Pulmonary artery endothelial cell (primary cell): Measurements from ENCODE around the gene FGD6. TPM values are rescaled to one million over a fixed set of nuclear protein-coding genes. Genes with fewer than 3 reads are reported as not detected.
"Not testable (repeated sequence)": the region's sequence is repeated elsewhere in the genome, so short reads cannot be mapped to it uniquely, and the experiment has no call there.

Source experiments
- DNase-seq: peaks from one replicate; pipeline ENCODE4 v3.0.0-alpha.2; 2011; ENCODE audit warnings: low read depth, low spot score
- total RNA-seq: library from RNA; depleted of rRNA; stranded (reverse); fragments of >200 nt; gene quantifications from 2 replicates; pipeline ENCODE4 v1.2.3, GENCODE V29; 2014

FGD6 gene
- total RNA-seq, 1 donor from 2014 or later: 15.0 TPM

GRCh38 chr12:95235621-95236020, 18.4 kb upstream of the FGD6 start:
- DNase-seq: not testable (repeated sequence)

- not testable (repeated sequence) for DNase-seq
These were observed 16.9 kb upstream of the FGD6 start for GRCh38 chr12:95234187-95234586.

GRCh38 chr12:95231190-95231589, 13.9 kb upstream of the FGD6 start:
- no peak for DNase-seq

GRCh38 chr12:95230313-95230712, 13.0 kb upstream of the FGD6 start:
- DNase-seq: no peak

GRCh38 chr12:95229636-95230035, 12.4 kb upstream of the FGD6 start:
- no peak for DNase-seq

- no peak for DNase-seq
These were observed 11.3 kb upstream of the FGD6 start for GRCh38 chr12:95228617-95229016.

GRCh38 chr12:95227818-95228356, 10.6 kb upstream of the FGD6 start:
- no peak for DNase-seq

- DNase-seq: no peak
These were observed 8.5 kb upstream of the FGD6 start for GRCh38 chr12:95225645-95226212.

- DNase-seq: no peak
These were observed 7.2 kb upstream of the FGD6 start for GRCh38 chr12:95224202-95225170.

GRCh38 chr12:95220726-95221125, 3.5 kb upstream of the FGD6 start:
- DNase-seq: no peak

GRCh38 chr12:95220190-95220589, 2.9 kb upstream of the FGD6 start:
- DNase-seq: no peak

- no peak for DNase-seq
These were observed 1.2 kb upstream of the FGD6 start for GRCh38 chr12:95218150-95219133.

- no peak for DNase-seq
These were observed 423 bp downstream of the FGD6 start for GRCh38 chr12:95216711-95217376.

GRCh38 chr12:95215949-95216348, 1.3 kb downstream of the FGD6 start:
- DNase-seq: no peak

- DNase-seq: no peak
These were observed 2.8 kb downstream of the FGD6 start for GRCh38 chr12:95214466-95214865.

- DNase-seq: no peak
These were observed 3.3 kb downstream of the FGD6 start for GRCh38 chr12:95213928-95214327.

- no peak for DNase-seq
These were observed 4.1 kb downstream of the FGD6 start for GRCh38 chr12:95213119-95213518.

- DNase-seq: no peak
These were observed 4.7 kb downstream of the FGD6 start for GRCh38 chr12:95212586-95212985.

- no peak for DNase-seq
These were observed 8.6 kb downstream of the FGD6 start for GRCh38 chr12:95208678-95209077.

GRCh38 chr12:95207407-95207806, 9.9 kb downstream of the FGD6 start:
- DNase-seq: no peak

GRCh38 chr12:95206916-95207315, 10.4 kb downstream of the FGD6 start:
- no peak for DNase-seq
